ENCODE measurements around the gene SYT1.
"Not testable (repeated sequence)": the region's sequence is repeated elsewhere in the genome, so short reads cannot be mapped to it uniquely, and the experiment has no call there.

Gene SYT1

DNA sequence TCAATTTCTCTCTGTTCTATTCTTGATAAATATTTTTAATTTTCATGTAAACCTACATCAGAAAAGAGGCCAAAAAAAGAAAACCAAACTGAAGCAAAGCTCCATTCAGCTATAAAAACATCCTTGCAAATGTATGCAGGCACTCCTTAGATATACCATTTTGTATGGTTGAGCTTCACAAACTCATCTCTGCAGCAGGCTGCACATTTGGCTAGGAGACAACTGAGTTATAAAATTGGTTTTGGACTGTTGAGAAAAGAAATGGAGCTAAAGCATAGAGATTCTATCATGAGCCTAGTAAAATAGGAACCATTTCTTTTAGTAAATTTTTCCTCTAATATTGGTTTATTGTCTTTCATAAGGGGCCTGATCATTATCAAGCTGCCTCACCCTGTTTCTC is 156.4 kb downstream of the SYT1 start:
- DNase-seq (ENCODE audit: low read depth), result no peak
- H3K4me3 ChIP-seq (ENCODE audit: low read depth, low read length), result no peak overlapping the region
- TF ChIP-seq POLR2A (IDR thresholded peaks at IDR 0.05; ENCODE audit: extremely low read depth, insufficient read length) (no peak), MYC (IDR thresholded peaks at IDR 0.05; ENCODE audit: low read depth, low read length) (no peak)
- TF ChIP-seq, protein P1, sequence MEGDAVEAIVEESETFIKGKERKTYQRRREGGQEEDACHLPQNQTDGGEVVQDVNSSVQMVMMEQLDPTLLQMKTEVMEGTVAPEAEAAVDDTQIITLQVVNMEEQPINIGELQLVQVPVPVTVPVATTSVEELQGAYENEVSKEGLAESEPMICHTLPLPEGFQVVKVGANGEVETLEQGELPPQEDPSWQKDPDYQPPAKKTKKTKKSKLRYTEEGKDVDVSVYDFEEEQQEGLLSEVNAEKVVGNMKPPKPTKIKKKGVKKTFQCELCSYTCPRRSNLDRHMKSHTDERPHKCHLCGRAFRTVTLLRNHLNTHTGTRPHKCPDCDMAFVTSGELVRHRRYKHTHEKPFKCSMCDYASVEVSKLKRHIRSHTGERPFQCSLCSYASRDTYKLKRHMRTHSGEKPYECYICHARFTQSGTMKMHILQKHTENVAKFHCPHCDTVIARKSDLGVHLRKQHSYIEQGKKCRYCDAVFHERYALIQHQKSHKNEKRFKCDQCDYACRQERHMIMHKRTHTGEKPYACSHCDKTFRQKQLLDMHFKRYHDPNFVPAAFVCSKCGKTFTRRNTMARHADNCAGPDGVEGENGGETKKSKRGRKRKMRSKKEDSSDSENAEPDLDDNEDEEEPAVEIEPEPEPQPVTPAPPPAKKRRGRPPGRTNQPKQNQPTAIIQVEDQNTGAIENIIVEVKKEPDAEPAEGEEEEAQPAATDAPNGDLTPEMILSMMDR (IDR thresholded peaks at IDR 0.05; ENCODE audit: low read depth, low read length), result no peak
- TF ChIP-seq, protein P2, sequence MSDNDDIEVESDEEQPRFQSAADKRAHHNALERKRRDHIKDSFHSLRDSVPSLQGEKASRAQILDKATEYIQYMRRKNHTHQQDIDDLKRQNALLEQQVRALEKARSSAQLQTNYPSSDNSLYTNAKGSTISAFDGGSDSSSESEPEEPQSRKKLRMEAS (IDR thresholded peaks at IDR 0.05; ENCODE audit: low read depth, low read length), result no peak

DNA sequence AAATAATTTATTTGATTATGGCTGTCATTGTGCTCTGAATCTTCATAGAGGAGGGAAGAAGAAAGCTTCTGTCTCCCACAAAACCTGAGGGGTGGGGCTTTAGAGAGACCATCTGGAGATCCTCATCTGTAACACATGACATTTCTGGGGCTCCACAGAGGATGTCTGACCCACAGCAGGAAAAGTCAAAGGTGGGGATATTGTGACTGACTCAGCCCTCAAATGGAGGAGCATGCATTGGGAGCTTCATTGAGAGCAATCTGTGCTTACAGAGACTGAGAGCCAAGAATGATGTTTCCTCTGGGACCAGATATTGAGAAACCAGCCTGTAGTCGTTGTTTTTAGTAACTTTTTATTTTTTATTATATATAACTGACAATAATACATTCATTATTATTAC is 158.7 kb downstream of the SYT1 start:
- TF ChIP-seq POLR2A (IDR thresholded peaks at IDR 0.05; ENCODE audit: extremely low read depth, insufficient read length) (no peak), MYC (IDR thresholded peaks at IDR 0.05; ENCODE audit: low read depth, low read length) (no peak)
- TF ChIP-seq, protein P2 (IDR thresholded peaks at IDR 0.05; ENCODE audit: low read depth, low read length), result no peak
- TF ChIP-seq, protein P1 (IDR thresholded peaks at IDR 0.05; ENCODE audit: low read depth, low read length), result no peak
- H3K4me3 ChIP-seq (ENCODE audit: low read depth, low read length), result no peak overlapping the region
- no peak for DNase-seq (ENCODE audit: low read depth)

- TF ChIP-seq, protein P2 (IDR thresholded peaks at IDR 0.05; ENCODE audit: low read depth, low read length), result no peak
- TF ChIP-seq, protein P1 (IDR thresholded peaks at IDR 0.05; ENCODE audit: low read depth, low read length), result no peak
- TF ChIP-seq POLR2A (IDR thresholded peaks at IDR 0.05; ENCODE audit: extremely low read depth, insufficient read length), result no peak
- no peak for TF ChIP-seq MYC (IDR thresholded peaks at IDR 0.05; ENCODE audit: low read depth, low read length)
- H3K4me3 ChIP-seq (ENCODE audit: low read depth, low read length), result no peak overlapping the region
- DNase-seq (ENCODE audit: low read depth), result no peak
These were observed 159.2 kb downstream of the SYT1 start for GRCh38 chr12:79023784-79024183.

GRCh38 chr12:79033788-79034187 is 169.2 kb downstream of the SYT1 start:
- TF ChIP-seq MYC (IDR thresholded peaks at IDR 0.05; ENCODE audit: low read depth, low read length) (no peak), POLR2A (IDR thresholded peaks at IDR 0.05; ENCODE audit: extremely low read depth, insufficient read length) (no peak)
- TF ChIP-seq, protein P2 (IDR thresholded peaks at IDR 0.05; ENCODE audit: low read depth, low read length), result no peak
- TF ChIP-seq, protein P1 (IDR thresholded peaks at IDR 0.05; ENCODE audit: low read depth, low read length), result no peak
- DNase-seq (ENCODE audit: low read depth), result no peak
- H3K4me3 ChIP-seq (ENCODE audit: low read depth, low read length), result no peak overlapping the region

GRCh38 chr12:79044748-79045147 is 180.2 kb downstream of the SYT1 start:
- not testable (repeated sequence) for H3K4me3 ChIP-seq (ENCODE audit: low read depth, low read length); DNase-seq (ENCODE audit: low read depth)

GRCh38 chr12:79045149-79045703 is 180.7 kb downstream of the SYT1 start:
- not testable (repeated sequence) for H3K4me3 ChIP-seq (ENCODE audit: low read depth, low read length); DNase-seq (ENCODE audit: low read depth)

DNA sequence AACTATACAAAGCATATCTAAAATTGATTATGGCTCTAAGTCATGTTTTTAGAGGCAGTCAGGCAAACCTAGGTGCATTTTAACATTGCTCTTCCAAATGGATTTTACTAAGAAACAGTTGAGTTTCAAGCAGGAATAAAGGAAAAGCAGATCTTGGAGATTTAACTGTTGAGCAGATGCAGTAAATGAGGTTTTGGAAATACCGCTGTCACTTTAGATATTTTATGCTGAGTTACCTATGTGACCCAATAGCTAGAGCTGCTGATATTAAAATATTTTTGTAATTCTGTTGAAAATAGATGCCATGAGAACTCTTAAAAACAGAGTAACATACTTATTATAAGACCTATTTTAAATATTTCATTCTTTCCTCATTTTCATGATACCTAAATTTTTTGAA is 181.4 kb downstream of the SYT1 start:
- no peak overlapping the region for H3K4me3 ChIP-seq (ENCODE audit: low read depth, low read length)
- DNase-seq (ENCODE audit: low read depth), result no peak
- no peak for TF ChIP-seq POLR2A (IDR thresholded peaks at IDR 0.05; ENCODE audit: extremely low read depth, insufficient read length)
